ENCODE measurements around the gene IL10RB.

DNA sequence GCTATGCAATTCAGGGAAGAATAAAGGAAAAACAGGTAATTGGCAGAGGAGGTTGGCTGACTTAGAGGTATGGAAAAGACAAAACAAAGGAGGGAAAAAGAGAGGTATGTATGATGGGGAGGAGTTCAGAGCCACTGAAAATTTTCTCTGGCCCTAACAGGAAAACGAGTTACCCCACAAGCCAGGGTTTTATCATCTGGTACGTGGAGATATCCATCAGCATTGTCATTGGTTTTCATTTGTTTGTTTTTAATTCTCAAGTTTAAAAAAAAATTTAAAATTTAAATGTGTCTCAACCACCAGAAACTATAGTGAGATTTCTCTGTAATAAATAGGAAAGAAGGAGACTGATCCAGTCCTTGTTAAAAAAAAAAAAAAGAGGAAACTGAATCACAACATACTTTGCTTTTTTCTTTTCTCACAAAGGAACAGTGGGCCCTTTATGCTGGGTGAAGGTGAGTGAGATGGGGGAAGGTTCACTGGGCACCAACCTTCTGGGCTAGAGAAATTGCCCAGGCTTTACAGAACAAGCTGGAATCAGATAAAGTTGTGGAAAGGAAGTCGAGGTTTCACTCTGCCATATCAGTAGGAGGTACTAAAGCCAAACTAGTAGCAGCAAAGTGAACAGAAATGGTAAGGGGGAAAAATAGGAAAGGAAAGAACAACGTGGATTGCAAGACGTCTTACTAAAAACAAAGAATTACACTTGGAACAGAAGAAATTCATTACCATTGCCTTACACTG is 33.7 kb upstream of the IL10RB start:
- TF ChIP-seq, protein P1, sequence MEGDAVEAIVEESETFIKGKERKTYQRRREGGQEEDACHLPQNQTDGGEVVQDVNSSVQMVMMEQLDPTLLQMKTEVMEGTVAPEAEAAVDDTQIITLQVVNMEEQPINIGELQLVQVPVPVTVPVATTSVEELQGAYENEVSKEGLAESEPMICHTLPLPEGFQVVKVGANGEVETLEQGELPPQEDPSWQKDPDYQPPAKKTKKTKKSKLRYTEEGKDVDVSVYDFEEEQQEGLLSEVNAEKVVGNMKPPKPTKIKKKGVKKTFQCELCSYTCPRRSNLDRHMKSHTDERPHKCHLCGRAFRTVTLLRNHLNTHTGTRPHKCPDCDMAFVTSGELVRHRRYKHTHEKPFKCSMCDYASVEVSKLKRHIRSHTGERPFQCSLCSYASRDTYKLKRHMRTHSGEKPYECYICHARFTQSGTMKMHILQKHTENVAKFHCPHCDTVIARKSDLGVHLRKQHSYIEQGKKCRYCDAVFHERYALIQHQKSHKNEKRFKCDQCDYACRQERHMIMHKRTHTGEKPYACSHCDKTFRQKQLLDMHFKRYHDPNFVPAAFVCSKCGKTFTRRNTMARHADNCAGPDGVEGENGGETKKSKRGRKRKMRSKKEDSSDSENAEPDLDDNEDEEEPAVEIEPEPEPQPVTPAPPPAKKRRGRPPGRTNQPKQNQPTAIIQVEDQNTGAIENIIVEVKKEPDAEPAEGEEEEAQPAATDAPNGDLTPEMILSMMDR (IDR thresholded peaks at IDR 0.05) = no peak
- no peak for TF ChIP-seq EP300 (IDR thresholded peaks at IDR 0.05)
- TF ChIP-seq POLR2A (IDR thresholded peaks at IDR 0.05) = no peak

All from ovary (tissue), 3 donors.